ENCODE measurements around the gene OR7E24. TPM values are rescaled to one million over a fixed set of nuclear protein-coding genes. Genes with fewer than 3 reads are reported as not detected.

Gene OR7E24
- not detected in 2 replicates for total RNA-seq (2014; rRNA removed; shearing (Covaris generic))

DNA sequence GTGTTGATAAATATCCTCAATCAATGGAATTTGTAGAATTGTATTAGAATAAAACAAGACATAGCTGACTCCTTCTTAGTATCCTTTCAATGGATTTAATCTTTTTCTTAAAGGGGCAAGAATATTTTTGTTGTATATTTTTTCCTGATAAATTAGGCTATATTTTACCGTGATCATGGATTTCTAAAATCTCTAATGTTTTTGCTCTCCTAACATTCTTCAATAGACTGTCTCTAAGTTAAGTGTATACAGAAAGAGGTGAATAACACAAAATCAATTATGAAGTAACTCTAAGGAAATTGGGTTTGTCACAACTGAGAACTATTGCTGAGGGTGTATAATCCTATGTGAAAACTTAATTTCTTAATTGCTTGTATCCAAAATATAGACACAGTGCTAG is at the start of gene OR7E24:
TSS of gene OR7E24 (plus strand) at position 301 of the 400 bp plus-strand sequence. CDS start 114 bp downstream, outside the sequence.
- DNase-seq (ENCODE audit: low read depth): no peak

DNA sequence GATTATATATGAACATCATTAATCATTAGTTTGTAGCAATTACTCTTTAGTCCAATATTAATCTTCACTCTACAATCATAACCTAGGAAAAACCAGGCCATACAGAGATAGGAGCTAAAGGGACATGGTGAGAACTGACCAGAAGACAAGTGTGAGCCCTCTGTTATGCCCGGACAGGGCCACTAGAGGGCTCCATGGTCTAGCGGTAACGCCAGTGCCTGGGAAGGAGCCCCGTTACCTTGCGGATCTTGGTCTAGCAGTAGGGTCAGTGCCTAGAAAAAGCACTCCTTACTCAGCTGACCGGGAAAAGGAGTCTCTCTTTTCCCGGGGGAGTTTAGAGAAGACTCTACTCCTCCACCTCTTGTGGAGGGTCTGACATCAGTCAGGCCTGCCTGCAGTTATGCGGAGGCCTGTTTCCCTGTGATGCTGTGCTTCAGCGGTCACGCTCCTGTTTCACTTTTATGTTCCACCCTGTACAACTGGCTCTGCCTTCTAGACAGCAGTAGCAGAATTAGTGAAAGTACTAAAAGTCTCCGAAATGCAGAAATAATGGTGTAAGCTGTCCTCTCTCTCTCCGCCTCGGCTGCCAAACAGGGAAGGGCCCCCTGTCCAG is 45.1 kb upstream of the OR7E24 start:
- peak; percentile 70 for DNase-seq (ENCODE audit: low read depth)

DNA sequence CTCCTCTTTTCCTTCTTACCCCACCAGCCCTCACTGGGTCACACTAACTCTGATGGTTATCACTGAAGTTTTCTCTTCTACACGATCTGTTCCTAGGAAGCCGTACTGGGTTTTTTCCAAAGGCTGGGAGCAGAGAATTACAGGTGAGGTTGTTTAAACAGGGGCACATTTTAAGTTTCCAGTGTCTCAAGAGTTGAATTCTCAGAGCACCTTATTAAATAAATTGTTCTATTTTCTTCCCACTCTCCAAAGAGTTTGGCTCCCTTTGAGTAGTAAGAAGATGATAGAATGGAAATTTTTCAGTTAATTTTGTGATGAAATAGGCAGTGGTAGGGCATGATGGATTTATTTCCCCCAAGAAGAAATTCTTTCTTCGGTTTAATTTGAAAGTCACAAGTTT is 31.2 kb upstream of the OR7E24 start, which contains the start of gene OR7D4:
TSS of gene OR7D4 (minus strand) at position 101 of the 400 bp plus-strand sequence. CDS start 4,752 bp downstream, outside the sequence.
- DNase-seq (ENCODE audit: low read depth): no peak

DNA sequence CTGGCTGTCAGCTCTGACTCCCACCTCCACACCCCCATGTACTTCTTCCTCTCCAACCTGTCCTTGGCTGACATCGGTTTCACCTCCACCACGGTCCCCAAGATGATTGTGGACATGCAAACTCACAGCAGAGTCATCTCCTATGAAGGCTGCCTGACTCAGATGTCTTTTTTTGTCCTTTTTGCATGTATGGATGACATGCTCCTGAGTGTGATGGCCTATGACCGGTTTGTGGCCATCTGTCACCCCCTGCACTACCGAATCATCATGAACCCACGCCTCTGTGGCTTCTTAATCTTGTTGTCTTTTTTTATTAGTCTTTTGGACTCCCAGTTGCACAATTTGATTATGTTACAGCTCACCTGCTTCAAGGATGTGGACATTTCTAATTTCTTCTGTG is 506 bp downstream of the OR7E24 start:
- no peak for DNase-seq (ENCODE audit: low read depth)

DNA sequence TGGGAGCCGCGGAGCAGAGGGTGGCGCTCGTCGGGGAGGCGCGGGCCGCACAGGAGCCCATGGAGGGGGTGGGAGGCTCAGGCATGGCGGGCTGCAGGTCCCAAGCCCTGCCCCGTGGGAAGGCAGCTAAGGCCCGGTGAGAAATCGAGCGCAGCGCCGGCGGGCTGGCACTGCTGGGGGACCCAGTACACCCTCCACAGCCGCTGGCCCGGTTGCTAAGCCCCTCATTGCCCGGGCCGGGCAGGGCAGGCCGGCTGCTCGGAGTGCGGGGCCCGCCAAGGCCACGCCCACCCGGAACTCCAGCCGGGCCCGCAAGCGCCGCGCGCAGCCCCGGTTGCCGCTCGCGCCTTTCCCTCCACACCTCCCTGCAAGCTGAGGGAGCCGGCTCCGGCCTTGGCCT is 32.8 kb downstream of the OR7E24 start:
- DNase-seq (ENCODE audit: low read depth): peak; percentile 20

DNA sequence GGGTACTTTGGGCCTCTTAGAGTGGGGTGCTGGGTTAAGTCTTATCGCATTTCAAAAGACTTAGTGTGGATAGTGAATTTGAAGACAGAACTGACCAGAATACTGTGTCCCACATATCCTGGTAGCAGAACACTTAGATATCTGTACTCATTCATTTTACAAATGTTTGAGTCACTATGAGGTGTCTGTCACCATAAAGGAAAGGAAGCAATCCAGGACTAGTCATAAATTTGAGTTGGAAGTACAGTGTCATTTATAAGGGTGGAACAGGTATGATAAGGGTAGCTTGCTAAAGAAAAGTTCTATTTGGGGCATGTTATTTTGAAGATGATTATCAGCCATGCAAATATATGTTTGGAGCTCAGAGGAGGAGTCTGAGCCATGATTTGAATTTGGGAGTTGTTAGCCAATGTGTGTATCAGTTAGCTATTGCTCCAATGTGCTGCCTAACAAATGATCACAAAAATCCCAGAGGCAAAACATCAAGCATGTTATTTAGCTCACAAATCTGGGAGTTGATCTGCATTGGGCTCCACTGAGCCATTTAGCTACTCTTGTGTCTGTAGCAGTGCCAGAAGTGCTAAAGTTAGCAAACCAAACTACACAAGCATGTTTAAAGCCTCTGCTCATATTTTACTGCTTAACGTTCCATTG is 38.6 kb downstream of the OR7E24 start:
- DNase-seq (ENCODE audit: low read depth): no peak

DNA sequence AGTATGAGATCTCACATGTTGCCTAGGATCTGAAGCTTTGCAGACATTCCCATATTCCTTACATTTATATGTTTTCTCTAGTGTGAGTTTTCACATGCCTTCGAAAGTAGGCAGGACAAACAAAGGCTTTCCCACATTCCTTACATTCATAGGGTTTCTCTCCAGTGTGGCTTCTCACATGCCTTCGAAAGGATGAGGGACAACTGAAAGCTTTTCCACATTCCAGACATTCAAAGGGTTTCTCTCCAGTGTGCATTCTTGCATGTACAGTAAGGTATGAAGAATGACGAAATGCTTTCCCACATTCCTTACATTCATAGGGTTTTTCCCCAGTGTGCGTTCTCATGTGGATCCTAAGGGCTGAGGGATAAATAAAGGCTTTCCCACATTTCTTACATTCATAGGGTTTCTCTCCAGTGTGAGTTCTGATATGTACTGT is 44.7 kb downstream of the OR7E24 start:
- DNase-seq (ENCODE audit: low read depth): peak; percentile 16

DNA sequence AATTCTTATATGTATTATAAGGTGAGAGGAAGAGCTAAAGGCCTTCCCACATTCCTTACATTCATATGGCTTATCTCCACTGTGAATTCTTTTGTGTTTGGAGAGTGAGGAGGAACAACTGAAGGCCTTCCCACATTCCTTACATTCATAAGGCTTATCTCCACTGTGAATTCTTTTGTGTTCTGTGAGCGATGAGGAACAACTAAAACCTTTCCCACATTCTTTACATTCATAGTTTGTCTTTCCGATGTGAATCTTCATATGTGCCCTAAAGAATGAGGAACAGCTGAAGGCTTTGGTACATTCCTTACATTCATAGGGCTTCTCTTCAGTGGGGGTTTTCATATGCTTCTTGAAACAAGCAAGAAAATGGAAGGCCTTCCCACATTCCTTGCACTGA is 45.6 kb downstream of the OR7E24 start:
- no peak for DNase-seq (ENCODE audit: low read depth)

Other genes starting within 250 kb of the OR7E24 start
- not detected in 2 replicates for gene MUC16, start 240.5 kb upstream of the OR7E24 start, total RNA-seq (2014; rRNA removed; shearing (Covaris generic))
- not detected in 2 replicates for gene OR1M1, start 163.9 kb upstream of the OR7E24 start, total RNA-seq (2014; rRNA removed; shearing (Covaris generic))
- not detected in 2 replicates for gene OR7G2, start 143.5 kb upstream of the OR7E24 start, total RNA-seq (2014; rRNA removed; shearing (Covaris generic))
- gene OR7G1, start 135.2 kb upstream of the OR7E24 start, total RNA-seq (2014; rRNA removed; shearing (Covaris generic)): not detected in 2 replicates
- not detected in 2 replicates for gene OR7G3, start 124.0 kb upstream of the OR7E24 start, total RNA-seq (2014; rRNA removed; shearing (Covaris generic))
- 14.0 and 15.3 TPM in 2 replicates for gene ZNF317, start 110.5 kb upstream of the OR7E24 start, total RNA-seq (2014; rRNA removed; shearing (Covaris generic))
- gene OR7D2, start 72.0 kb upstream of the OR7E24 start, total RNA-seq (2014; rRNA removed; shearing (Covaris generic)): not detected in 2 replicates
- not detected in 2 replicates for gene OR7D4, start 31.3 kb upstream of the OR7E24 start, total RNA-seq (2014; rRNA removed; shearing (Covaris generic))
- gene ZNF699, start 58.9 kb downstream of the OR7E24 start, total RNA-seq (2014; rRNA removed; shearing (Covaris generic)): 10.1 and 11.7 TPM in 2 replicates
- 14.4 and 21.4 TPM in 2 replicates for gene ZNF559, start 73.2 kb downstream of the OR7E24 start, total RNA-seq (2014; rRNA removed; shearing (Covaris generic))
- gene ZNF177, start 112.1 kb downstream of the OR7E24 start, total RNA-seq (2014; rRNA removed; shearing (Covaris generic)): 2.5 and 3.1 TPM in 2 replicates
- 10.8 and 11.5 TPM in 2 replicates for gene ZNF266, start 184.6 kb downstream of the OR7E24 start, total RNA-seq (2014; rRNA removed; shearing (Covaris generic))
- 3.1 and 4.2 TPM in 2 replicates for gene ZNF560, start 247.7 kb downstream of the OR7E24 start, total RNA-seq (2014; rRNA removed; shearing (Covaris generic))

All from RPMI7951 (cell line).